A673 (cell line): ENCODE data around the gene ANXA5. TPM values are rescaled to one million over a fixed set of nuclear protein-coding genes. Genes with fewer than 3 reads are reported as not detected.
"Not testable (repeated sequence)": the region's sequence is repeated elsewhere in the genome, so short reads cannot be mapped to it uniquely, and the experiment has no call there.

Source experiments
- BruUV-seq: library from RNA; stranded (reverse); fragments of 400-500 nt; replicated peaks from 2 replicates; lab custom pipeline; 2021; lab: Mats Ljungman, UMichigan
- CTCF ChIA-PET: fragments of 300-600 bp; sonication (Branson Sonifier 250); formaldehyde crosslinking; loops from one replicate; lab custom pipeline; 2022; ENCODE audit warnings: antibody characterized with exemption; lab: Charles Lee
- POLR2A ChIA-PET: fragments of 300-600 bp; sonication (Branson Sonifier 250); formaldehyde crosslinking; loops from one replicate; lab custom pipeline; 2022; ENCODE audit warnings: antibody characterized with exemption; ENCODE audit not compliant: low non-redundant PET; lab: Charles Lee
- DNase-seq: peaks from one replicate; pipeline ENCODE4 v3.0.0-alpha.2; 2015; ENCODE audit warnings: low spot score
- H3K27ac ChIP-seq: fragments of 200-600 bp; sonication (generic); 2 replicates; pipeline ENCODE4 v1.5.1; 2016; ENCODE audit warnings: mixed run types, low read depth, mild to moderate bottlenecking, mixed read lengths, antibody characterized with exemption, low read length; ENCODE audit not compliant: poor library complexity, severe bottlenecking
- H3K27me3 ChIP-seq: fragments of 200-600 bp; sonication (generic); replicated peaks from 2 replicates; pipeline ENCODE4 v1.6.1; 2017; ENCODE audit warnings: mixed run types, low read depth, mild to moderate bottlenecking, mixed read lengths, antibody characterized with exemption, low read length; ENCODE audit not compliant: insufficient read depth, poor library complexity
- H3K36me3 ChIP-seq: fragments of 200-600 bp; sonication (generic); 2 replicates; pipeline ENCODE4 v1.6.1; 2016; ENCODE audit warnings: mixed run types, mild to moderate bottlenecking, mixed read lengths, antibody characterized with exemption, low read length; ENCODE audit not compliant: insufficient read depth, poor library complexity, severe bottlenecking
- H3K4me1 ChIP-seq: fragments of 200-600 bp; sonication (generic); 2 replicates; pipeline ENCODE4 v1.6.1; 2017; ENCODE audit warnings: mixed run types, mild to moderate bottlenecking, mixed read lengths, antibody characterized with exemption, low read length; ENCODE audit not compliant: insufficient read depth, poor library complexity, severe bottlenecking
- H3K4me3 ChIP-seq: fragments of 200-600 bp; sonication (generic); 2 replicates; pipeline ENCODE4 v1.5.1; 2016; ENCODE audit warnings: low read depth, mixed run types, mild to moderate bottlenecking, mixed read lengths, low read length; ENCODE audit not compliant: poor library complexity, severe bottlenecking
- H3K9me3 ChIP-seq: fragments of 200-600 bp; sonication (generic); 2 replicates; pipeline ENCODE4 v1.6.1; 2016; ENCODE audit warnings: mixed run types, low read depth, mild to moderate bottlenecking, mixed read lengths, antibody characterized with exemption, low read length; ENCODE audit not compliant: poor library complexity, severe bottlenecking
- CTCF ChIP-seq: fragments of 300-800, 200-600 bp; sonication (generic); conservative IDR thresholded peaks from 2 replicates; pipeline ENCODE4 v1.5.1; 2017; ENCODE audit warnings: low read depth, mild to moderate bottlenecking, antibody characterized with exemption, low read length, moderate library complexity, mixed read lengths
- EZH2 ChIP-seq: fragments of 200-600 bp; sonication (generic); IDR thresholded peaks from 2 replicates; pipeline ENCODE4 v1.6.1; 2017; ENCODE audit warnings: borderline replicate concordance, low read depth, mild to moderate bottlenecking, mixed read lengths, antibody characterized with exemption, low read length; ENCODE audit not compliant: poor library complexity, severe bottlenecking
- intact Hi-C: fragments of 100-400 bp; cut with micrococcal nuclease; formaldehyde crosslinking; loops from one replicate; pipeline ENCODE4 v1.10.0; 2022; ENCODE audit not compliant: unreplicated experiment
- total RNA-seq: library from RNA; stranded (reverse); gene quantifications from 2 replicates; pipeline ENCODE4 v1.2.3, GENCODE V29; 2021

Gene ANXA5
- total RNA-seq, 1 experiment from 2014 or later, result 389 TPM

- TF ChIP-seq EZH2 (no peak), CTCF (no peak)
- no peak overlapping the region for H3K27ac ChIP-seq
- H3K9me3 ChIP-seq, result no peaks in the 10 kb centered on the region
- no TSS peak for BruUV-seq
- no peak overlapping the region for H3K4me3 ChIP-seq
- ChIA-PET CTCF (no interaction called here), POLR2A (no interaction called here)
- no peaks in the 10 kb centered on the region for H3K36me3 ChIP-seq
- intact Hi-C loops, result no loop called here
- H3K4me1 ChIP-seq, result no peaks in the 10 kb centered on the region
- DNase-seq, result no peak
- no peaks in the 10 kb centered on the region for H3K27me3 ChIP-seq
Observed at GRCh38 chr4:121733942-121734341, 37.2 kb upstream of the ANXA5 start.

GRCh38 chr4:121729753-121730152, 33.0 kb upstream of the ANXA5 start:
- CTCF ChIA-PET, H3K9me3 ChIP-seq, H3K27ac ChIP-seq, H3K36me3 ChIP-seq, BruUV-seq, H3K4me1 ChIP-seq, H3K4me3 ChIP-seq, H3K27me3 ChIP-seq, DNase-seq, POLR2A ChIA-PET: not testable (repeated sequence)
- intact Hi-C loops, result loop anchor here (5.0 kb wide), 1 partner anchor 357 kb away; no protein-coding TSS in a partner anchor

GRCh38 chr4:121728798-121729226, 32.0 kb upstream of the ANXA5 start:
- no peaks in the 10 kb centered on the region for H3K27me3 ChIP-seq
- TF ChIP-seq EZH2 (no peak), CTCF (no peak)
- no peaks in the 10 kb centered on the region for H3K36me3 ChIP-seq
- ChIA-PET POLR2A (no interaction called here), CTCF (no interaction called here)
- no peaks in the 10 kb centered on the region for H3K4me1 ChIP-seq
- no peak overlapping the region for H3K27ac ChIP-seq
- H3K4me3 ChIP-seq, result no peak overlapping the region
- intact Hi-C loops, result loop anchor here (5.0 kb wide), 1 partner anchor 357 kb away; no protein-coding TSS in a partner anchor
- no peak for DNase-seq
- no peaks in the 10 kb centered on the region for H3K9me3 ChIP-seq
- BruUV-seq, result no TSS peak

GRCh38 chr4:121728066-121728465, 31.3 kb upstream of the ANXA5 start:
- TF ChIP-seq CTCF (no peak), EZH2 (no peak)
- CTCF ChIA-PET, result no interaction called here
- Histone ChIP-seq H3K27ac (no peak overlapping the region), H3K4me3 (no peak overlapping the region), H3K9me3 (no peaks in the 10 kb centered on the region), H3K36me3 (no peaks in the 10 kb centered on the region), H3K27me3 (no peaks in the 10 kb centered on the region), H3K4me1 (no peaks in the 10 kb centered on the region)
- BruUV-seq, result no TSS peak
- no peak for DNase-seq
- intact Hi-C loops, result loop anchor here (5.0 kb wide), 1 partner anchor 356 kb away; no protein-coding TSS in a partner anchor
- POLR2A ChIA-PET, result no interaction called here
